Measurements from ENCODE around the gene THADA. TPM values are rescaled to one million over a fixed set of nuclear protein-coding genes. Genes with fewer than 3 reads are reported as not detected.
A peak's percentile ranks its signal among the peaks of the same experiment; 100 is the strongest.

THADA gene
- total RNA-seq, 4 donors from 2014 or later, result 32.5 to 41.6 (median 39.0) TPM

- no peak for DNase-seq (ENCODE audit: low spot score)
- TF ChIP-seq, protein P1, sequence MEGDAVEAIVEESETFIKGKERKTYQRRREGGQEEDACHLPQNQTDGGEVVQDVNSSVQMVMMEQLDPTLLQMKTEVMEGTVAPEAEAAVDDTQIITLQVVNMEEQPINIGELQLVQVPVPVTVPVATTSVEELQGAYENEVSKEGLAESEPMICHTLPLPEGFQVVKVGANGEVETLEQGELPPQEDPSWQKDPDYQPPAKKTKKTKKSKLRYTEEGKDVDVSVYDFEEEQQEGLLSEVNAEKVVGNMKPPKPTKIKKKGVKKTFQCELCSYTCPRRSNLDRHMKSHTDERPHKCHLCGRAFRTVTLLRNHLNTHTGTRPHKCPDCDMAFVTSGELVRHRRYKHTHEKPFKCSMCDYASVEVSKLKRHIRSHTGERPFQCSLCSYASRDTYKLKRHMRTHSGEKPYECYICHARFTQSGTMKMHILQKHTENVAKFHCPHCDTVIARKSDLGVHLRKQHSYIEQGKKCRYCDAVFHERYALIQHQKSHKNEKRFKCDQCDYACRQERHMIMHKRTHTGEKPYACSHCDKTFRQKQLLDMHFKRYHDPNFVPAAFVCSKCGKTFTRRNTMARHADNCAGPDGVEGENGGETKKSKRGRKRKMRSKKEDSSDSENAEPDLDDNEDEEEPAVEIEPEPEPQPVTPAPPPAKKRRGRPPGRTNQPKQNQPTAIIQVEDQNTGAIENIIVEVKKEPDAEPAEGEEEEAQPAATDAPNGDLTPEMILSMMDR (IDR thresholded peaks at IDR 0.05), result no peak
- no peak for ATAC-seq (ENCODE audit: low FRiP score)
Measured at GRCh38 chr2:43307046-43307445, 288.8 kb downstream of the THADA start.

DNA sequence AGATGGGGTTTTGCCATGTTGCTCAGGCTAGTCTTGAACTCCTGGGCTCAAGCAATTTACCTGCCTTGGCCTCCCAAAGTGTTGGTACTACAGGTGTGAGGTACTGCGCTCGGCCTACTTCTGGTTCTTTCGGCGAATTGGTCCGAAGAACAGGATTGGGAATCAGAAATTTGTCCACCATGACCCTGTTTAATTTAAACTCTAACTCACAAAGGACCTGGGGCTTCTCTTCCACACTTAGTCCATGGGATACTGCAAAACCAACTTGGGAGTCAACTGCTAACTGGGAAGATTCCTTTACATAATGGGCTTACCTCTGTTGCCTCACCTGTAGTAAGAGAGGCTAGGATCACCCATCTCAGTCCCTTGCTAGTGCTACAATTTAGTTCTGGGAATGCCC is 289.6 kb downstream of the THADA start:
- TF ChIP-seq, protein P1 (IDR thresholded peaks at IDR 0.05), result no peak
- no peak for ATAC-seq (ENCODE audit: low FRiP score)
- no peak for DNase-seq (ENCODE audit: low spot score)

- TF ChIP-seq, protein P1 (IDR thresholded peaks at IDR 0.05), result no peak
- DNase-seq (ENCODE audit: low spot score), result no peak
- ATAC-seq (ENCODE audit: low FRiP score), result peak; percentile 52
Measured at GRCh38 chr2:43305517-43305916, 290.3 kb downstream of the THADA start.

DNA sequence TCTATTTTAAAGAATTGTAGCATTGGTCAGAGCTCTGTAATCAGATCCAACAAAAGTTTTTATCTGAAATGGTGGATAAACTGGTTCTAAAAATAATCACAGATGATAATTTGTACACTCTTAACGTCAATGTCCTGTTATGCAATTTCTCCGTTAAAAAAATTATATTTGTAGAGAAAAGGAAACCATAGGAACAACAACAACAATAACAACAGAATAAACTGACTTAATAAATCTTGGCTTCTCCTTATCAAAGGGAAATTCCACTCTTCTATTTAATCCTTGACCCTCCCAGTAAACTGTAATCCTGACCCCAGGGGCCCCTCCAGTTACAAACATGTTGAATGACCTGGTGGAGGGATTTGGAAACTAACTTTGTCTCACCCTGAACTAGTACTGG is 290.8 kb downstream of the THADA start:
- ATAC-seq (ENCODE audit: low FRiP score) (peak; percentile 82), DNase-seq (ENCODE audit: low spot score) (peak; percentile 35)
- TF ChIP-seq, protein P1 (IDR thresholded peaks at IDR 0.05), result no peak

DNA sequence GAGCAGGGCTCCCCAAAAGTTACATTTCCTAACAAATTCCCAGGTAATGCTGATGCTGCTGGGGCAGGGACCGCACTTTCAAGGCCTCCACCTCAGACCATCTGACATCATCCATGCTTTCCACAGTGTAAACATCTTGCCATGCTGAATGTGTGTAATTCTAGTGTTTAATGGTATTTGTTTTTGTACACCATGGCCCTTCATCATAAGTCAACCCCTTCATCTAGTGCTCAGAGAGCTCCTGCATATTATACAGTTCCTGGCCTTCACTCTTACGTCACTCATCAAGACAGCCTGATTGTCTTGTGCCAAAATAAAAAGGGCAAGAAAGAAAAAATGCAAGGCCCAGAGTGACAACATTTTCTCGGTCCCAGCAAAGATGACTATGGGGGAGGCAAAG is 291.9 kb downstream of the THADA start:
- ATAC-seq (ENCODE audit: low FRiP score), result no peak
- DNase-seq (ENCODE audit: low spot score), result no peak
- TF ChIP-seq, protein P1 (IDR thresholded peaks at IDR 0.05), result no peak

GRCh38 chr2:43302961-43303494 is 292.8 kb downstream of the THADA start:
- no peak for DNase-seq (ENCODE audit: low spot score)
- TF ChIP-seq, protein P1 (IDR thresholded peaks at IDR 0.05), result no peak
- ATAC-seq (ENCODE audit: low FRiP score), result no peak

- ATAC-seq (ENCODE audit: low FRiP score) (no peak), DNase-seq (ENCODE audit: low spot score) (no peak)
- TF ChIP-seq, protein P1 (IDR thresholded peaks at IDR 0.05), result no peak
Measured at GRCh38 chr2:43302182-43302960, 293.5 kb downstream of the THADA start.

All from omental fat pad (tissue), 4 donors.